ENCODE data around the gene CRABP2. TPM values are rescaled to one million over a fixed set of nuclear protein-coding genes. Genes with fewer than 3 reads are reported as not detected.

Gene CRABP2
- total RNA-seq, 1 experiment from 2014 or later: 1.9 TPM

GRCh38 chr1:156704930-156705320 lies 458 bp downstream of the CRABP2 start:
- Mint-ChIP-seq H3K36me3 (ENCODE audit: insufficient read depth, unreplicated experiment) (no peaks in the 10 kb centered on the region), H3K4me1 (ENCODE audit: insufficient read depth, unreplicated experiment) (peaks cover 34% of the 10 kb centered on the region), H3K9me3 (ENCODE audit: unreplicated experiment) (no peaks in the 10 kb centered on the region), H3K4me3 (ENCODE audit: unreplicated experiment) (peak overlapping the region; percentile 66), H3K27me3 (ENCODE audit: insufficient read depth, unreplicated experiment) (no peaks in the 10 kb centered on the region), H3K27ac (ENCODE audit: low read depth, unreplicated experiment) (peak overlapping the region; percentile 10)
- POLR2A ChIA-PET: interaction anchor here (1.9 to 9.9 kb wide), 2 partner anchors 16 to 44 kb away, joined by 5 to 63 read pairs; no protein-coding TSS in a partner anchor
- CTCF ChIA-PET: interaction anchor here (1.4 to 47.2 kb wide), 4 partner anchors 8 to 85 kb away, joined by 4 to 2415 read pairs (median 1216); partner anchors contain the start of genes CRABP2, ISG20L2, METTL25B and NES
- BruUV-seq (replicated peaks): no TSS peak
- TF ChIP-seq CTCF (IDR thresholded peaks at IDR 0.05; ENCODE audit: unreplicated experiment): no peak
- DNase-seq (ENCODE audit: unreplicated experiment): peak; percentile 95
- intact Hi-C loops (cut with micrococcal nuclease): loop anchor here (1.0 kb wide), 1 partner anchor 16 kb away; no protein-coding TSS in a partner anchor

- no peak for DNase-seq (ENCODE audit: unreplicated experiment)
- Mint-ChIP-seq H3K27ac (ENCODE audit: low read depth, unreplicated experiment) (peak overlapping the region; percentile 10), H3K4me1 (ENCODE audit: insufficient read depth, unreplicated experiment) (peaks cover 28% of the 10 kb centered on the region), H3K4me3 (ENCODE audit: unreplicated experiment) (peak overlapping the region; percentile 66), H3K36me3 (ENCODE audit: insufficient read depth, unreplicated experiment) (peaks cover 6% of the 10 kb centered on the region), H3K9me3 (ENCODE audit: unreplicated experiment) (no peaks in the 10 kb centered on the region), H3K27me3 (ENCODE audit: insufficient read depth, unreplicated experiment) (no peaks in the 10 kb centered on the region)
- no TSS peak for BruUV-seq (replicated peaks)
- ChIA-PET POLR2A (interaction anchor here (0.7 to 9.9 kb wide), 3 partner anchors 15 to 43 kb away, joined by 3 to 63 read pairs (median 5); no protein-coding TSS in a partner anchor), CTCF (interaction anchor here (2.9 to 47.2 kb wide), 3 partner anchors 9 to 43 kb away, joined by 18 to 2415 read pairs (median 2415); partner anchors contain the start of genes CRABP2, ISG20L2, METTL25B and NES)
- intact Hi-C loops (cut with micrococcal nuclease): no loop called here
- no peak for TF ChIP-seq CTCF (IDR thresholded peaks at IDR 0.05; ENCODE audit: unreplicated experiment)
Observed at GRCh38 chr1:156704166-156704711, 1.1 kb downstream of the CRABP2 start.

- H3K27me3 Mint-ChIP-seq (ENCODE audit: insufficient read depth, unreplicated experiment): no peaks in the 10 kb centered on the region
- no peak overlapping the region for H3K4me3 Mint-ChIP-seq (ENCODE audit: unreplicated experiment)
- intact Hi-C loops (cut with micrococcal nuclease): no loop called here
- no peaks in the 10 kb centered on the region for H3K9me3 Mint-ChIP-seq (ENCODE audit: unreplicated experiment)
- no peak for TF ChIP-seq CTCF (IDR thresholded peaks at IDR 0.05; ENCODE audit: unreplicated experiment)
- POLR2A ChIA-PET: interaction anchor here (0.7 to 1.9 kb wide), 2 partner anchors 14 to 42 kb away, joined by 3 to 5 read pairs; no protein-coding TSS in a partner anchor
- no peak for DNase-seq (ENCODE audit: unreplicated experiment)
- peaks cover 25% of the 10 kb centered on the region for H3K4me1 Mint-ChIP-seq (ENCODE audit: insufficient read depth, unreplicated experiment)
- H3K36me3 Mint-ChIP-seq (ENCODE audit: insufficient read depth, unreplicated experiment): peaks cover 6% of the 10 kb centered on the region
- BruUV-seq (replicated peaks): no TSS peak
- CTCF ChIA-PET: interaction anchor here (0.9 to 47.2 kb wide), 4 partner anchors 8 to 77 kb away, joined by 5 to 2415 read pairs (median 1210); partner anchors contain the start of genes CRABP2, ISG20L2, METTL25B and NES
- no peak overlapping the region for H3K27ac Mint-ChIP-seq (ENCODE audit: low read depth, unreplicated experiment)
Observed at GRCh38 chr1:156703741-156704140, 1.6 kb downstream of the CRABP2 start.

- no peaks in the 10 kb centered on the region for H3K9me3 Mint-ChIP-seq (ENCODE audit: unreplicated experiment)
- peaks cover 20% of the 10 kb centered on the region for H3K4me1 Mint-ChIP-seq (ENCODE audit: insufficient read depth, unreplicated experiment)
- no peak overlapping the region for H3K4me3 Mint-ChIP-seq (ENCODE audit: unreplicated experiment)
- peak; percentile 66 for DNase-seq (ENCODE audit: unreplicated experiment)
- CTCF ChIA-PET: interaction anchor here (0.6 to 47.2 kb wide), 5 partner anchors 8 to 85 kb away, joined by 3 to 2415 read pairs (median 5); partner anchors contain the start of genes CRABP2, ISG20L2, METTL25B and NES
- no peak for TF ChIP-seq CTCF (IDR thresholded peaks at IDR 0.05; ENCODE audit: unreplicated experiment)
- BruUV-seq (replicated peaks): no TSS peak
- H3K27ac Mint-ChIP-seq (ENCODE audit: low read depth, unreplicated experiment): no peak overlapping the region
- intact Hi-C loops (cut with micrococcal nuclease): no loop called here
- H3K27me3 Mint-ChIP-seq (ENCODE audit: insufficient read depth, unreplicated experiment): no peaks in the 10 kb centered on the region
- peaks cover 6% of the 10 kb centered on the region for H3K36me3 Mint-ChIP-seq (ENCODE audit: insufficient read depth, unreplicated experiment)
- POLR2A ChIA-PET: interaction anchor here (0.7 to 1.9 kb wide), 2 partner anchors 14 to 42 kb away, joined by 3 to 5 read pairs; no protein-coding TSS in a partner anchor
Observed at GRCh38 chr1:156703336-156703735, 2.0 kb downstream of the CRABP2 start.
